ENCODE data around the gene POLR3C. TPM values are rescaled to one million over a fixed set of nuclear protein-coding genes. Genes with fewer than 3 reads are reported as not detected.

The POLR3C gene
- 10 to 100 TPM in 4 of 5 donors, 1 to 10 TPM in 1; 5.3 to 34.4 (median 20.9) TPM for total RNA-seq
- 10 to 100 TPM; 13.8 to 24.6 (median 15.4) TPM for polyA plus RNA-seq
- long read RNA-seq, donor 1, partial matches to known transcripts = 0 of 1 reads
- long read RNA-seq, donor 1, other reads (novel, unspliced or antisense) = 0 of 1 reads
- long read RNA-seq, donor 2, partial matches to known transcripts = 0 of 4 reads
- long read RNA-seq, donor 2, other reads (novel, unspliced or antisense) = 0 of 4 reads
- long read RNA-seq, donor 3, partial matches to known transcripts = 0 of 3 reads
- long read RNA-seq, donor 3, other reads (novel, unspliced or antisense) = 0 of 3 reads
- long read RNA-seq, donor 4, partial matches to known transcripts = 0 of 1 reads
- long read RNA-seq, donor 4, other reads (novel, unspliced or antisense) = 0 of 1 reads
- long read RNA-seq, donor 5, partial matches to known transcripts = 0 of 4 reads
- long read RNA-seq, donor 5, other reads (novel, unspliced or antisense) = 0 of 4 reads
- long read RNA-seq, donor 6 = 0 reads
- long read RNA-seq, donor 7, transcript POLR3C-201 (15 exons, 1,851 nt) = major isoform, 9 of 9 reads
- long read RNA-seq, donor 7, partial matches to known transcripts = 0 of 9 reads
- long read RNA-seq, donor 7, other reads (novel, unspliced or antisense) = 0 of 9 reads
- long read RNA-seq, donor 8, partial matches to known transcripts = 0 of 3 reads
- long read RNA-seq, donor 8, other reads (novel, unspliced or antisense) = 0 of 3 reads
- long read RNA-seq, donor 9, partial matches to known transcripts = 15 of 16 reads
- long read RNA-seq, donor 9, other reads (novel, unspliced or antisense) = 0 of 16 reads
- long read RNA-seq, donor 10, partial matches to known transcripts = 0 of 1 reads
- long read RNA-seq, donor 10, other reads (novel, unspliced or antisense) = 0 of 1 reads

GRCh38 chr1:145823565-145824498 is at the start of gene POLR3C, which contains the start of gene RNF115:
POLR3C (plus strand) TSS chr1:145824200; CDS start chr1:145825777, 1,577 bp downstream.
RNF115 (minus strand) TSS chr1:145824095; CDS start chr1:145823873, 222 bp downstream.
- peak within 1 kb of the TSS; percentile 90 to 95 (median 94) for H3K27ac ChIP-seq
- no peaks in the 10 kb centered on the region for H3K27me3 ChIP-seq
- DNase-seq = peak; percentile 93 to 97
- peak within 1 kb of the TSS; percentile 67 to 77 (median 74) for H3K4me3 ChIP-seq
- H3K9me3 ChIP-seq = no peaks in the 10 kb centered on the region
- 0 to 1% (median 1%) methylated on average over 66 to 89 of the region's 89 CpGs for WGBS, 5 donors
- H3K36me3 ChIP-seq = peaks cover 25 to 32% (median 31%) of the 10 kb centered on the region in 4 donors
- TF ChIP-seq EP300 (IDR thresholded peaks at IDR 0.05) (peak; percentile 29), POLR2AphosphoS5 (IDR thresholded peaks at IDR 0.05) (peak; percentile 87 to 94 (median 88)), POLR2A (IDR thresholded peaks at IDR 0.05) (peak in 2 of 4 donors; percentile 10 to 76)
- TF ChIP-seq, protein P1, sequence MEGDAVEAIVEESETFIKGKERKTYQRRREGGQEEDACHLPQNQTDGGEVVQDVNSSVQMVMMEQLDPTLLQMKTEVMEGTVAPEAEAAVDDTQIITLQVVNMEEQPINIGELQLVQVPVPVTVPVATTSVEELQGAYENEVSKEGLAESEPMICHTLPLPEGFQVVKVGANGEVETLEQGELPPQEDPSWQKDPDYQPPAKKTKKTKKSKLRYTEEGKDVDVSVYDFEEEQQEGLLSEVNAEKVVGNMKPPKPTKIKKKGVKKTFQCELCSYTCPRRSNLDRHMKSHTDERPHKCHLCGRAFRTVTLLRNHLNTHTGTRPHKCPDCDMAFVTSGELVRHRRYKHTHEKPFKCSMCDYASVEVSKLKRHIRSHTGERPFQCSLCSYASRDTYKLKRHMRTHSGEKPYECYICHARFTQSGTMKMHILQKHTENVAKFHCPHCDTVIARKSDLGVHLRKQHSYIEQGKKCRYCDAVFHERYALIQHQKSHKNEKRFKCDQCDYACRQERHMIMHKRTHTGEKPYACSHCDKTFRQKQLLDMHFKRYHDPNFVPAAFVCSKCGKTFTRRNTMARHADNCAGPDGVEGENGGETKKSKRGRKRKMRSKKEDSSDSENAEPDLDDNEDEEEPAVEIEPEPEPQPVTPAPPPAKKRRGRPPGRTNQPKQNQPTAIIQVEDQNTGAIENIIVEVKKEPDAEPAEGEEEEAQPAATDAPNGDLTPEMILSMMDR (IDR thresholded peaks at IDR 0.05) = no peak
- H3K4me1 ChIP-seq = peaks cover 8 to 35% (median 14%) of the 10 kb centered on the region in 4 donors
- intact Hi-C loops (cut with DNase I; ENCODE audit: low total_unique reads) = no loop called here

GRCh38 chr1:145777357-145778145 is 46.4 kb upstream of the POLR3C start:
- H3K27me3 ChIP-seq = no peaks in the 10 kb centered on the region
- WGBS, 5 donors = 81 to 98% (median 94%) methylated on average over 1 of the region's 1 CpG
- peak overlapping the region in 1 of 5 donors; percentile 10 for H3K27ac ChIP-seq
- H3K4me3 ChIP-seq = no peak overlapping the region
- TF ChIP-seq POLR2AphosphoS5 (IDR thresholded peaks at IDR 0.05) (no peak), EP300 (IDR thresholded peaks at IDR 0.05) (no peak), POLR2A (IDR thresholded peaks at IDR 0.05) (no peak)
- TF ChIP-seq, protein P1 (IDR thresholded peaks at IDR 0.05) = no peak
- H3K4me1 ChIP-seq = peaks cover 0 to 47% (median 29%) of the 10 kb centered on the region in 4 donors
- H3K36me3 ChIP-seq = peaks cover 0 to 18% (median 10%) of the 10 kb centered on the region in 4 donors
- intact Hi-C loops (cut with DNase I; ENCODE audit: low total_unique reads) = no loop called here
- H3K9me3 ChIP-seq = no peaks in the 10 kb centered on the region
- DNase-seq = no peak

- no peaks in the 10 kb centered on the region for H3K27me3 ChIP-seq
- H3K4me1 ChIP-seq = peaks cover 0 to 50% (median 31%) of the 10 kb centered on the region in 4 donors
- H3K36me3 ChIP-seq = peaks cover 0 to 18% (median 10%) of the 10 kb centered on the region in 4 donors
- TF ChIP-seq EP300 (IDR thresholded peaks at IDR 0.05) (no peak), POLR2AphosphoS5 (IDR thresholded peaks at IDR 0.05) (no peak), POLR2A (IDR thresholded peaks at IDR 0.05) (no peak)
- TF ChIP-seq, protein P1 (IDR thresholded peaks at IDR 0.05) = no peak
- H3K4me3 ChIP-seq = no peak overlapping the region
- no peak for DNase-seq
- peak overlapping the region in 1 of 5 donors; percentile 18 for H3K27ac ChIP-seq
- intact Hi-C loops (cut with DNase I; ENCODE audit: low total_unique reads) = no loop called here
- WGBS, 5 donors = 83 to 92% (median 88%) methylated on average over 1 of the region's 1 CpG
- H3K9me3 ChIP-seq = no peaks in the 10 kb centered on the region
Observed at GRCh38 chr1:145778146-145778540, 45.9 kb upstream of the POLR3C start.

Data from stomach (tissue), 19 donors.